HEK293 (cell line): Measurements from ENCODE around the gene AMD1.

Experiments used
- CTCF ChIA-PET: fragments of 350-600 bp; formaldehyde crosslinking; extraction: SDS; loops from one replicate; lab custom pipeline; 2021; ENCODE audit warnings: antibody characterized with exemption; lab: Yijun Ruan, JAX
- POLR2A ChIA-PET: fragments of 300-600 bp; formaldehyde crosslinking; extraction: SDS; loops from one replicate; lab custom pipeline; 2020; ENCODE audit warnings: antibody characterized with exemption, inconsistent platforms; lab: Yijun Ruan, JAX
- H3K27ac ChIP-seq: fragments of 200-500 bp; sonication (Bioruptor generic); 2 replicates; pipeline ENCODE4 v1.5.1; 2014; ENCODE audit warnings: low read depth, low read length, control low read depth, inconsistent platforms; ENCODE audit errors: extremely low read depth
- H3K36me3 ChIP-seq, 2 experiments: fragments of 200-500 bp in 1 of 2; sonication (Bioruptor generic) in 1 of 2; 1 replicate in 1 of 2; 2 replicates in 1 of 2; pipeline ENCODE4 v1.5.1; 2014 to 2017; ENCODE audit warnings: inconsistent platforms in 2 of 2, low read length in 2 of 2; ENCODE audit not compliant: control insufficient read depth in 2 of 2, insufficient read depth in 1 of 2
- H3K4me1 ChIP-seq: fragments of 200-500 bp; sonication (Bioruptor generic); 2 replicates; pipeline ENCODE4 v1.5.1; 2014; ENCODE audit warnings: mild to moderate bottlenecking, low read length, inconsistent platforms; ENCODE audit not compliant: control insufficient read depth, insufficient read depth
- H3K4me3 ChIP-seq: 2 replicates; pipeline ENCODE4 v1.5.1; 2011; ENCODE audit warnings: low read depth, mild to moderate bottlenecking, control low read depth, low read length, moderate library complexity
- H3K9me3 ChIP-seq: fragments of 200-500 bp; sonication (Bioruptor generic); 2 replicates; pipeline ENCODE4 v1.5.1; 2014; ENCODE audit warnings: low read depth, low read length, inconsistent platforms; ENCODE audit not compliant: control insufficient read depth, insufficient read depth
- BCL11B ChIP-seq: fragments of 450-650 bp; formaldehyde crosslinking; IDR thresholded peaks from 2 replicates; pipeline ENCODE4 v1.5.1; 2016; ENCODE audit warnings: low read depth, missing biosample characterization, missing genetic modification characterization
- GFI1B ChIP-seq: fragments of 450-650 bp; formaldehyde crosslinking; IDR thresholded peaks from 2 replicates; pipeline ENCODE4 v1.5.1; 2016; ENCODE audit warnings: missing biosample characterization, missing genetic modification characterization
- INSM2 ChIP-seq: fragments of 450-650 bp; formaldehyde crosslinking; IDR thresholded peaks from 2 replicates; pipeline ENCODE4 v1.5.1; 2016; ENCODE audit warnings: missing biosample characterization, missing genetic modification characterization
- TCF7L2 ChIP-seq: IDR thresholded peaks from 2 replicates; pipeline ENCODE4 v1.6.1; 2011; ENCODE audit warnings: low read depth, mild to moderate bottlenecking, inconsistent platforms, low read length, moderate library complexity, borderline replicate concordance
- TSHZ1 ChIP-seq: fragments of 450-650 bp; formaldehyde crosslinking; IDR thresholded peaks from 2 replicates; pipeline ENCODE4 v1.5.1; 2016; ENCODE audit warnings: missing biosample characterization, missing genetic modification characterization, borderline replicate concordance
- ZBTB17 ChIP-seq: fragments of 450-650 bp; formaldehyde crosslinking; IDR thresholded peaks from 2 replicates; pipeline ENCODE4 v1.5.1; 2016; ENCODE audit warnings: missing biosample characterization, missing genetic modification characterization
- ZBTB20 ChIP-seq: fragments of 450-650 bp; formaldehyde crosslinking; IDR thresholded peaks from 2 replicates; pipeline ENCODE4 v1.5.1; 2016; ENCODE audit warnings: missing biosample characterization, missing genetic modification characterization
- ZBTB6 ChIP-seq: fragments of 450-650 bp; formaldehyde crosslinking; IDR thresholded peaks from 2 replicates; pipeline ENCODE4 v1.5.1; 2017; ENCODE audit warnings: missing biosample characterization, missing genetic modification characterization
- ZNF138 ChIP-seq: fragments of 450-650 bp; formaldehyde crosslinking; IDR thresholded peaks from 2 replicates; pipeline ENCODE4 v1.5.1; 2016; ENCODE audit warnings: missing biosample characterization, missing genetic modification characterization, borderline replicate concordance
- ZNF214 ChIP-seq: fragments of 450-650 bp; formaldehyde crosslinking; IDR thresholded peaks from 2 replicates; pipeline ENCODE4 v1.5.1; 2017; ENCODE audit warnings: missing biosample characterization, mild to moderate bottlenecking, missing genetic modification characterization, borderline replicate concordance
- ZNF223 ChIP-seq: fragments of 450-650 bp; formaldehyde crosslinking; IDR thresholded peaks from 2 replicates; pipeline ENCODE4 v1.5.1; 2016; ENCODE audit warnings: missing biosample characterization, missing genetic modification characterization
- ZNF350 ChIP-seq: fragments of 450-650 bp; formaldehyde crosslinking; IDR thresholded peaks from 2 replicates; pipeline ENCODE4 v1.5.0; 2017; ENCODE audit warnings: missing biosample characterization, mild to moderate bottlenecking, missing genetic modification characterization
- ZNF398 ChIP-seq: fragments of 450-650 bp; formaldehyde crosslinking; IDR thresholded peaks from 2 replicates; pipeline ENCODE4 v1.5.1; 2017; ENCODE audit warnings: missing biosample characterization, missing genetic modification characterization
- ZNF404 ChIP-seq: fragments of 450-650 bp; formaldehyde crosslinking; IDR thresholded peaks from 2 replicates; pipeline ENCODE4 v1.5.1; 2017; ENCODE audit warnings: missing biosample characterization, missing genetic modification characterization
- ZNF449 ChIP-seq: fragments of 450-650 bp; formaldehyde crosslinking; IDR thresholded peaks from 2 replicates; pipeline ENCODE4 v1.5.1; 2017; ENCODE audit warnings: missing biosample characterization, mild to moderate bottlenecking, missing genetic modification characterization, moderate library complexity
- ZNF596 ChIP-seq: fragments of 450-650 bp; IDR thresholded peaks from 2 replicates; pipeline ENCODE4 v1.5.0; 2018; ENCODE audit warnings: missing biosample characterization, mild to moderate bottlenecking, missing genetic modification characterization, moderate library complexity
- ZNF600 ChIP-seq: fragments of 450-650 bp; formaldehyde crosslinking; IDR thresholded peaks from 2 replicates; pipeline ENCODE4 v1.5.1; 2016; ENCODE audit warnings: missing biosample characterization, missing genetic modification characterization
- ZNF626 ChIP-seq: fragments of 450-650 bp; sonication (Bioruptor Pico); formaldehyde crosslinking; IDR thresholded peaks from 2 replicates; pipeline ENCODE4 v1.5.1; 2018; ENCODE audit warnings: missing biosample characterization, missing genetic modification characterization, inconsistent platforms
- ZNF639 ChIP-seq: fragments of 450-650 bp; formaldehyde crosslinking; IDR thresholded peaks from 2 replicates; pipeline ENCODE4 v1.5.1; 2016; ENCODE audit warnings: missing biosample characterization, missing genetic modification characterization
- ZNF785 ChIP-seq: fragments of 450-650 bp; formaldehyde crosslinking; IDR thresholded peaks from 2 replicates; pipeline ENCODE4 v1.5.1; 2016; ENCODE audit warnings: missing biosample characterization, missing genetic modification characterization
- ZNF843 ChIP-seq: fragments of 450-650 bp; formaldehyde crosslinking; IDR thresholded peaks from 2 replicates; pipeline ENCODE4 v1.5.1; 2016; ENCODE audit warnings: missing biosample characterization, missing genetic modification characterization
- ZXDB ChIP-seq: fragments of 450-650 bp; formaldehyde crosslinking; IDR thresholded peaks from 2 replicates; pipeline ENCODE4 v1.5.1; 2016; ENCODE audit warnings: missing biosample characterization, missing genetic modification characterization

Gene AMD1

GRCh38 chr6:110856296-110856695, 18.3 kb upstream of the AMD1 start (continued):
- no peak for TF ChIP-seq ZBTB6 (tag by site-specific recombination)
- TF ChIP-seq GFI1B: no peak
- no peak for TF ChIP-seq ZNF223
- TF ChIP-seq TSHZ1: no peak
- TF ChIP-seq BCL11B (tag by site-specific recombination): no peak
- no peak for TF ChIP-seq ZNF639 (tag by site-specific recombination)
- no peak for TF ChIP-seq ZNF404 (tag by site-specific recombination)

GRCh38 chr6:110858016-110858415, 16.6 kb upstream of the AMD1 start:
- no peak for TF ChIP-seq ZXDB (tag by site-specific recombination)
- TF ChIP-seq ZNF600 (tag by site-specific recombination): no peak
- TF ChIP-seq ZNF843 (tag by site-specific recombination): no peak
- no peak for TF ChIP-seq ZNF596 (tag by site-specific recombination)
- TF ChIP-seq INSM2 (tag by site-specific recombination): no peak
- no peak for TF ChIP-seq ZNF398 (tag by site-specific recombination)
- TF ChIP-seq ZNF785 (tag by site-specific recombination): no peak
- no peak for TF ChIP-seq ZBTB20 (tag by site-specific recombination)
- TF ChIP-seq ZNF350: no peak
- no peak for TF ChIP-seq ZNF626 (tag by site-specific recombination)
- TF ChIP-seq ZNF138: no peak
- no peak for TF ChIP-seq TCF7L2
- TF ChIP-seq ZNF449: no peak
- no peak for TF ChIP-seq ZNF214 (tag by site-specific recombination)
- no peak for TF ChIP-seq ZBTB17 (tag by site-specific recombination)
- H3K4me3 ChIP-seq: no peak overlapping the region
- no peak overlapping the region for H3K27ac ChIP-seq
- no peaks in the 10 kb centered on the region for H3K9me3 ChIP-seq
- H3K4me1 ChIP-seq: no peaks in the 10 kb centered on the region
- ChIA-PET CTCF (interaction anchor here (1.0 kb wide), 1 partner anchor 45 kb away, joined by 4 read pairs; no protein-coding TSS in a partner anchor), POLR2A (interaction anchor here (1.3 to 3.6 kb wide), 2 partner anchors 17 to 18 kb away, joined by 4 to 16 read pairs; partner anchors contain the start of gene AMD1)
- H3K36me3 ChIP-seq: no peaks in the 10 kb centered on the region
